ENCODE data around the gene LRRC75B. TPM values are rescaled to one million over a fixed set of nuclear protein-coding genes. Genes with fewer than 3 reads are reported as not detected.

LRRC75B gene
- total RNA-seq, 1 experiment from 2014 or later = 7.9 TPM

DNA sequence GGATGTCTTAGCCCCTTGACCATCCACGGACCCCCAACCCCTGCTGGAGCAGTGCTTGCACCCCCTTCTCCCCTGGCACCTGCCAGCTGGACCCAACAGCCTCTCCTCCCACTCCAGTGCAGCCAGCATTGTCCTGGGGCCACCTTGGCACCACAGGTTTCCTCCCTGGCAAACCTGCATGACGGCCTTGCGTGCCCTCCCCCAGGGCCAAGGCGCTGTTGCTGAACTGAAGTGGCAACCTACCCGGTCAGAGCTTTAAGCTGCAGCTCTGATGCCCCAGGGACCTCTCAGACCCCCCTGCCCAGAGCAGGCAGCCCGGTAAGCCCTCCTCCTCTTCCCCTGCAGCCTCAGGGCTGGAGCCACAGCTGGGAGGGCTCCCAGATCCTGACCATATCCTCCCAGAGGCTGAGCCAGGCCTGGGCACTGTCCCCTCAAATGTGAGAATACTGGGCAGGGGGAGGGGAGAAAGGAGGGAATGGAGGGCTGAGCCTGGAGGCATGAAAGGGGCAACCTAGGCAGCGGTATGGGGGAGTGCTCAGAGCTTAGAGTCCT is 1.8 kb upstream of the LRRC75B start:
- no peaks in the 10 kb centered on the region for H3K79me2 ChIP-seq (ENCODE audit: insufficient read depth, low read length)
- POLR2A ChIA-PET = no interaction called here
- no TSS peak for BruUV-seq (replicated peaks)

More for the DNA sequence above, 1.8 kb upstream of the LRRC75B start:
- RAD21 ChIA-PET (ENCODE audit: low non-redundant PET in 1 of 2, low total read pairs in 2 of 2, uncharacterized antibody in 2 of 2, unreplicated experiment in 2 of 2) = no interaction called here
- CTCF ChIA-PET = no interaction called here
- Histone ChIP-seq H3K9me3 (ENCODE audit: control insufficient read depth in 1 of 2, insufficient read depth in 1 of 2, low read depth in 1 of 2, low read length in 2 of 2) (no peaks in the 10 kb centered on the region), H3K9ac (ENCODE audit: low read length) (no peak overlapping the region), H4K20me1 (ENCODE audit: insufficient read depth) (no peaks in the 10 kb centered on the region), H3K27me3 (ENCODE audit: insufficient read depth, low read length) (no peaks in the 10 kb centered on the region), H3K9me2 (ENCODE audit: insufficient read depth) (no peaks in the 10 kb centered on the region), H3K4me3 (replicated peaks in 1 of 2; ENCODE audit: low read depth in 1 of 2, low read length in 2 of 2) (no peak overlapping the region), H3K27ac (ENCODE audit: low read depth, low read length) (no peak overlapping the region), H3K4me2 (ENCODE audit: low read length) (no peak overlapping the region), H2AFZ (ENCODE audit: low read depth, low read length, poor library complexity, severe bottlenecking) (no peak overlapping the region), H3K4me1 (ENCODE audit: control insufficient read depth in 1 of 2, insufficient read depth in 2 of 2, low read length in 2 of 2) (peaks cover 8 to 20% of the 10 kb centered on the region in 2 experiments), H3K36me3 (ENCODE audit: control insufficient read depth in 1 of 2, insufficient read depth in 2 of 2, low read length in 2 of 2) (no peaks in the 10 kb centered on the region)
- DNase-seq (ENCODE audit: low read depth, low spot score) (no peak), ATAC-seq (no peak)
- TF ChIP-seq EZH2 (IDR thresholded peaks at IDR 0.05) (no peak), ZFX (IDR thresholded peaks at IDR 0.05) (no peak), ELF1 (IDR thresholded peaks at IDR 0.05; ENCODE audit: borderline replicate concordance, low read depth) (no peak), JUND (IDR thresholded peaks at IDR 0.05) (no peak), SIN3A (IDR thresholded peaks at IDR 0.05; ENCODE audit: low read depth) (no peak), POLR2A (IDR thresholded peaks at IDR 0.05; ENCODE audit: borderline replicate concordance, extremely low read depth, insufficient read depth, insufficient read length) (no peak), RAD21 (IDR thresholded peaks at IDR 0.05; ENCODE audit: low read depth) (no peak), CBX3 (IDR thresholded peaks at IDR 0.05; ENCODE audit: low read depth) (no peak), YY1 (IDR thresholded peaks at IDR 0.05; ENCODE audit: extremely low read depth, insufficient replicate concordance, low read depth, low read length) (no peak), SRF (IDR thresholded peaks at IDR 0.05; ENCODE audit: low read depth) (no peak), SP1 (IDR thresholded peaks at IDR 0.05; ENCODE audit: low read depth) (no peak), TCF7L2 (IDR thresholded peaks at IDR 0.05; ENCODE audit: borderline replicate concordance, extremely low read depth, insufficient read depth, insufficient read length) (no peak), MAX (IDR thresholded peaks at IDR 0.05) (no peak), EZH2phosphoT487 (IDR thresholded peaks at IDR 0.05; ENCODE audit: borderline replicate concordance) (no peak), EGR1 (IDR thresholded peaks at IDR 0.05; ENCODE audit: low read depth) (no peak), FOSL1 (IDR thresholded peaks at IDR 0.05; ENCODE audit: low read depth) (no peak), POLR2AphosphoS5 (IDR thresholded peaks at IDR 0.05; ENCODE audit: low read depth, low read length) (no peak)
- TF ChIP-seq, protein P1, sequence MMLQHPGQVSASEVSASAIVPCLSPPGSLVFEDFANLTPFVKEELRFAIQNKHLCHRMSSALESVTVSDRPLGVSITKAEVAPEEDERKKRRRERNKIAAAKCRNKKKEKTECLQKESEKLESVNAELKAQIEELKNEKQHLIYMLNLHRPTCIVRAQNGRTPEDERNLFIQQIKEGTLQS (IDR thresholded peaks at IDR 0.05) = no peak
- TF ChIP-seq, protein P2, sequence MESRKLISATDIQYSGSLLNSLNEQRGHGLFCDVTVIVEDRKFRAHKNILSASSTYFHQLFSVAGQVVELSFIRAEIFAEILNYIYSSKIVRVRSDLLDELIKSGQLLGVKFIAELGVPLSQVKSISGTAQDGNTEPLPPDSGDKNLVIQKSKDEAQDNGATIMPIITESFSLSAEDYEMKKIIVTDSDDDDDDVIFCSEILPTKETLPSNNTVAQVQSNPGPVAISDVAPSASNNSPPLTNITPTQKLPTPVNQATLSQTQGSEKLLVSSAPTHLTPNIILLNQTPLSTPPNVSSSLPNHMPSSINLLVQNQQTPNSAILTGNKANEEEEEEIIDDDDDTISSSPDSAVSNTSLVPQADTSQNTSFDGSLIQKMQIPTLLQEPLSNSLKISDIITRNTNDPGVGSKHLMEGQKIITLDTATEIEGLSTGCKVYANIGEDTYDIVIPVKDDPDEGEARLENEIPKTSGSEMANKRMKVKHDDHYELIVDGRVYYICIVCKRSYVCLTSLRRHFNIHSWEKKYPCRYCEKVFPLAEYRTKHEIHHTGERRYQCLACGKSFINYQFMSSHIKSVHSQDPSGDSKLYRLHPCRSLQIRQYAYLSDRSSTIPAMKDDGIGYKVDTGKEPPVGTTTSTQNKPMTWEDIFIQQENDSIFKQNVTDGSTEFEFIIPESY (IDR thresholded peaks at IDR 0.05; ENCODE audit: extremely low read depth, insufficient replicate concordance, low read length) = no peak
- TF ChIP-seq, protein P3, sequence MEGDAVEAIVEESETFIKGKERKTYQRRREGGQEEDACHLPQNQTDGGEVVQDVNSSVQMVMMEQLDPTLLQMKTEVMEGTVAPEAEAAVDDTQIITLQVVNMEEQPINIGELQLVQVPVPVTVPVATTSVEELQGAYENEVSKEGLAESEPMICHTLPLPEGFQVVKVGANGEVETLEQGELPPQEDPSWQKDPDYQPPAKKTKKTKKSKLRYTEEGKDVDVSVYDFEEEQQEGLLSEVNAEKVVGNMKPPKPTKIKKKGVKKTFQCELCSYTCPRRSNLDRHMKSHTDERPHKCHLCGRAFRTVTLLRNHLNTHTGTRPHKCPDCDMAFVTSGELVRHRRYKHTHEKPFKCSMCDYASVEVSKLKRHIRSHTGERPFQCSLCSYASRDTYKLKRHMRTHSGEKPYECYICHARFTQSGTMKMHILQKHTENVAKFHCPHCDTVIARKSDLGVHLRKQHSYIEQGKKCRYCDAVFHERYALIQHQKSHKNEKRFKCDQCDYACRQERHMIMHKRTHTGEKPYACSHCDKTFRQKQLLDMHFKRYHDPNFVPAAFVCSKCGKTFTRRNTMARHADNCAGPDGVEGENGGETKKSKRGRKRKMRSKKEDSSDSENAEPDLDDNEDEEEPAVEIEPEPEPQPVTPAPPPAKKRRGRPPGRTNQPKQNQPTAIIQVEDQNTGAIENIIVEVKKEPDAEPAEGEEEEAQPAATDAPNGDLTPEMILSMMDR (IDR thresholded peaks at IDR 0.05 in 2 of 3, conservative IDR thresholded peaks at IDR 0.05 in 1 of 3; ENCODE audit: borderline replicate concordance in 1 of 3, insufficient read depth in 1 of 3, low read depth in 2 of 3, low read length in 2 of 3) = no peak
- intact Hi-C loops (cut with micrococcal nuclease) = no loop called here
